ENCODE data around the gene WDR4.
"Not testable (repeated sequence)": the region's sequence is repeated elsewhere in the genome, so short reads cannot be mapped to it uniquely, and the experiment has no call there.

The WDR4 gene, protein sequence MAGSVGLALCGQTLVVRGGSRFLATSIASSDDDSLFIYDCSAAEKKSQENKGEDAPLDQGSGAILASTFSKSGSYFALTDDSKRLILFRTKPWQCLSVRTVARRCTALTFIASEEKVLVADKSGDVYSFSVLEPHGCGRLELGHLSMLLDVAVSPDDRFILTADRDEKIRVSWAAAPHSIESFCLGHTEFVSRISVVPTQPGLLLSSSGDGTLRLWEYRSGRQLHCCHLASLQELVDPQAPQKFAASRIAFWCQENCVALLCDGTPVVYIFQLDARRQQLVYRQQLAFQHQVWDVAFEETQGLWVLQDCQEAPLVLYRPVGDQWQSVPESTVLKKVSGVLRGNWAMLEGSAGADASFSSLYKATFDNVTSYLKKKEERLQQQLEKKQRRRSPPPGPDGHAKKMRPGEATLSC

DNA sequence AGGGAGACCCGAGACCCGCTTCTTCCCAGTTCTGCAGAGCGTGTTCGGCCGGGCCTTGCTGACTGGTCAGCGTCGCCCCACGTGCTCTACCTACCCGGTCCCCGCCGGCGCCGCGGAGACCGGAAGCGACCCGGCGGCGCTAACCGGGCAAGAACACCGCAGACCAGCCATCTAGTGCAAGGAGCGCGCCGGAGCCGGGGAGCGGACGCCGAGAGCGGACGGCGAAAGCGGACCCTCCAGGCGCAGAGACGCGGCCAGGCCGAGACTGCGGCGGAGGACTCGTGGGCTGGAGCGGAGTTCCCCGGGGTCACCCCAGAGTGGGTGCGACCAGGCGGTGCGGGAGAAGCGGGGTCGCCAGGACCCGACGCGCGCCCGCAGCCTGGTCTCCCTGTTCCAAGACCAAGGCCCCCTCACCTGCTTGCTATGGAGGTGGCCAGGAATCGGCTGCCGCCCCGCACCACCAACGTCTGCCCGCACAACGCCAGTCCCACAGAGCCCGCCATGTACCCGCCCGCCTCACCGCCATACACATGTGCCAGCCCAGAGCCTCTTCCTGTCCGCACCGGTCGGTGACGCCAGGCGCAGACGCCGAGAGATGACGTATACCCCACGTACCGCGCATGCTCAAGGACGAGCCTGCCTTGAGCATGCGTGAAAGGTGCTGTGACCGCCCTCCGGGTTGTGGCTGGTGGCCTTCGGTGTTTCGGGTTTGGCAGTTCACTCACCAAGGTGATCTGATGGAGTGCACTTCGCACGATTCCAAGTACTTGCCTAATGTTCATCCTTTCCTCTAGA is at the start of gene WDR4:
Gene WDR4 (minus strand): TSS at position 547 of the 795 bp plus-strand sequence. CDS start 44 bp downstream, at position 503.
- H3K27me3 ChIP-seq (ENCODE audit: control insufficient read depth, insufficient read depth, low read length) = no peaks in the 10 kb centered on the region
- peaks cover 5% of the 10 kb centered on the region for H3K4me1 ChIP-seq (ENCODE audit: control insufficient read depth, insufficient read depth, low read length)
- H3K4me3 ChIP-seq (ENCODE audit: low read length) = peak within 1 kb of the TSS; percentile 90
- peak within 1 kb of the TSS; percentile 75 for H3K27ac ChIP-seq (ENCODE audit: low read depth, low read length)
- H3K9ac ChIP-seq (ENCODE audit: low read length) = peak within 1 kb of the TSS; percentile 57
- H3K36me3 ChIP-seq (ENCODE audit: control insufficient read depth, insufficient read depth, low read length) = no peaks in the 10 kb centered on the region

- not testable (repeated sequence) for H3K27me3 ChIP-seq (ENCODE audit: control insufficient read depth, insufficient read depth, low read length); H3K4me1 ChIP-seq (ENCODE audit: control insufficient read depth, insufficient read depth, low read length); H3K9ac ChIP-seq (ENCODE audit: low read length); H3K4me3 ChIP-seq (ENCODE audit: low read length); H3K27ac ChIP-seq (ENCODE audit: low read depth, low read length); H3K36me3 ChIP-seq (ENCODE audit: control insufficient read depth, insufficient read depth, low read length)
Observed at GRCh38 chr21:42927474-42928200, 48.3 kb upstream of the WDR4 start.

- H3K27ac ChIP-seq (ENCODE audit: low read depth, low read length) = no peak within 1 kb of the TSS
- H3K27me3 ChIP-seq (ENCODE audit: control insufficient read depth, insufficient read depth, low read length) = no peaks in the 10 kb centered on the region
- no peak within 1 kb of the TSS for H3K9ac ChIP-seq (ENCODE audit: low read length)
- H3K4me1 ChIP-seq (ENCODE audit: control insufficient read depth, insufficient read depth, low read length) = peaks cover 2% of the 10 kb centered on the region
- H3K4me3 ChIP-seq (ENCODE audit: low read length) = no peak within 1 kb of the TSS
- H3K36me3 ChIP-seq (ENCODE audit: control insufficient read depth, insufficient read depth, low read length) = no peaks in the 10 kb centered on the region
Observed at GRCh38 chr21:42925114-42925926, 46.0 kb upstream of the WDR4 start, which contains the start of gene ERVH48-1. Gene ERVH48-1 (minus strand): TSS chr21:42925630. CDS start chr21:42919006, 6,624 bp downstream.

GRCh38 chr21:42924433-42924751 is 45.1 kb upstream of the WDR4 start:
- no peak overlapping the region for H3K27ac ChIP-seq (ENCODE audit: low read depth, low read length)
- H3K4me1 ChIP-seq (ENCODE audit: control insufficient read depth, insufficient read depth, low read length) = peaks cover 2% of the 10 kb centered on the region
- no peaks in the 10 kb centered on the region for H3K27me3 ChIP-seq (ENCODE audit: control insufficient read depth, insufficient read depth, low read length)
- peaks cover 3% of the 10 kb centered on the region for H3K36me3 ChIP-seq (ENCODE audit: control insufficient read depth, insufficient read depth, low read length)
- peak overlapping the region; percentile 16 for H3K4me3 ChIP-seq (ENCODE audit: low read length)
- H3K9ac ChIP-seq (ENCODE audit: low read length) = no peak overlapping the region

DNA sequence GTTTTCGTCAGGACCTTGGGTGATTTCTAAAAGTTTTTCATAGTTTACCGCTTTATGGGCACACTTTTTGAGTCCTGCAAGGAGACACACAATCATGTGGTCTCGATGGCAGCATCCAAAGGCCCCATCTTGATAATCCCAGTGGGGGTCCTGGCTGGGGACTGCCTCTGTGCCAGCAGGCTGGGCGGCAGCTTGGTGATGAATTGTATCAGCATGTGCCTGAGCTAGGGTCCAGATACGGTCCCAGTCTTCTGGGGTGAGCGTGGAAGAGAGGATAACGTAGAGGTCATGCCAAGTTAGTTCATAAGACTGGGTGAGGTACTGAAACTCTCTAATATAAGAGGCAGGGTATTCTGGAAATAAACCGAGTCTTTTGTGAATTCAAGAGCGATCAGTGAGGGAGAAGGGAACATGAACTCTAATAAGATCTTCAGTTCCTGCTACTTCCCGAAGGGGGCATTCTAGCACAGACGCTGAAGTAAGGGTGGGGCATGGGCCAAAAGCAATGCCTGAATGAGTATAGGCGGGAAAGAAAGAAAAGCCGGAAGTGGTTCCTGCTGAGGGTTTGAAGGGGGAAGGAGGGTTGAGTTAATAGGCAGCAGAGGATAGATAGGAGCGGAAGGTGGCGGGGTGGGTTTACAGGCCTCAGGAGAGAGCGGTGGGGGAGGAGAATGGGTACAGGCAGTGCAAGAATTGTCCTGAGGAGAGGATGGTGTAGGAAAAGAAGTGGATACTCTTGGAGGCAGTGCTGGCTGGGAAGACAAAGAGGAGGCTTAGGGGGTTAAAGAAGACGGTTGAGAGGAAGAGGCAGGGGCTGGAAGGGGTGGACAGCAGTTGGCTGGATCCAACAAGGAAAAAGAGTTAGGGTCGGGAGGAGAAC is 44.5 kb upstream of the WDR4 start:
- H3K9ac ChIP-seq (ENCODE audit: low read length) = no peak overlapping the region
- peaks cover 3% of the 10 kb centered on the region for H3K36me3 ChIP-seq (ENCODE audit: control insufficient read depth, insufficient read depth, low read length)
- H3K4me3 ChIP-seq (ENCODE audit: low read length) = peak overlapping the region; percentile 16
- no peaks in the 10 kb centered on the region for H3K27me3 ChIP-seq (ENCODE audit: control insufficient read depth, insufficient read depth, low read length)
- H3K27ac ChIP-seq (ENCODE audit: low read depth, low read length) = no peak overlapping the region
- H3K4me1 ChIP-seq (ENCODE audit: control insufficient read depth, insufficient read depth, low read length) = peaks cover 2% of the 10 kb centered on the region

- Histone ChIP-seq H3K4me3 (ENCODE audit: low read length) (no peak overlapping the region), H3K27ac (ENCODE audit: low read depth, low read length) (no peak overlapping the region), H3K9ac (ENCODE audit: low read length) (no peak overlapping the region), H3K36me3 (ENCODE audit: control insufficient read depth, insufficient read depth, low read length) (peaks cover 3% of the 10 kb centered on the region), H3K4me1 (ENCODE audit: control insufficient read depth, insufficient read depth, low read length) (peaks cover 2% of the 10 kb centered on the region), H3K27me3 (ENCODE audit: control insufficient read depth, insufficient read depth, low read length) (no peaks in the 10 kb centered on the region)
Observed at GRCh38 chr21:42922918-42923317, 43.6 kb upstream of the WDR4 start.

GRCh38 chr21:42921927-42922326 is 42.6 kb upstream of the WDR4 start:
- Histone ChIP-seq H3K27ac (ENCODE audit: low read depth, low read length) (no peak overlapping the region), H3K4me1 (ENCODE audit: control insufficient read depth, insufficient read depth, low read length) (peaks cover 2% of the 10 kb centered on the region), H3K4me3 (ENCODE audit: low read length) (no peak overlapping the region), H3K9ac (ENCODE audit: low read length) (no peak overlapping the region), H3K36me3 (ENCODE audit: control insufficient read depth, insufficient read depth, low read length) (peaks cover 3% of the 10 kb centered on the region), H3K27me3 (ENCODE audit: control insufficient read depth, insufficient read depth, low read length) (no peaks in the 10 kb centered on the region)

GRCh38 chr21:42918291-42918690 is 39.0 kb upstream of the WDR4 start:
- H3K9ac ChIP-seq (ENCODE audit: low read length) = no peak overlapping the region
- H3K4me1 ChIP-seq (ENCODE audit: control insufficient read depth, insufficient read depth, low read length) = no peaks in the 10 kb centered on the region
- no peak overlapping the region for H3K4me3 ChIP-seq (ENCODE audit: low read length)
- no peaks in the 10 kb centered on the region for H3K27me3 ChIP-seq (ENCODE audit: control insufficient read depth, insufficient read depth, low read length)
- H3K27ac ChIP-seq (ENCODE audit: low read depth, low read length) = no peak overlapping the region
- peaks cover 3% of the 10 kb centered on the region for H3K36me3 ChIP-seq (ENCODE audit: control insufficient read depth, insufficient read depth, low read length)

GRCh38 chr21:42913476-42913875 is 34.1 kb upstream of the WDR4 start:
- H3K36me3 ChIP-seq (ENCODE audit: control insufficient read depth, insufficient read depth, low read length) = peaks cover 2% of the 10 kb centered on the region
- H3K9ac ChIP-seq (ENCODE audit: low read length) = no peak overlapping the region
- no peak overlapping the region for H3K4me3 ChIP-seq (ENCODE audit: low read length)
- no peaks in the 10 kb centered on the region for H3K4me1 ChIP-seq (ENCODE audit: control insufficient read depth, insufficient read depth, low read length)
- H3K27ac ChIP-seq (ENCODE audit: low read depth, low read length) = no peak overlapping the region
- H3K27me3 ChIP-seq (ENCODE audit: control insufficient read depth, insufficient read depth, low read length) = no peaks in the 10 kb centered on the region

- H3K9ac ChIP-seq (ENCODE audit: low read length); H3K36me3 ChIP-seq (ENCODE audit: control insufficient read depth, insufficient read depth, low read length); H3K4me1 ChIP-seq (ENCODE audit: control insufficient read depth, insufficient read depth, low read length); H3K27me3 ChIP-seq (ENCODE audit: control insufficient read depth, insufficient read depth, low read length); H3K27ac ChIP-seq (ENCODE audit: low read depth, low read length); H3K4me3 ChIP-seq (ENCODE audit: low read length): not testable (repeated sequence)
Observed at GRCh38 chr21:42911920-42912319, 32.6 kb upstream of the WDR4 start.

DNA sequence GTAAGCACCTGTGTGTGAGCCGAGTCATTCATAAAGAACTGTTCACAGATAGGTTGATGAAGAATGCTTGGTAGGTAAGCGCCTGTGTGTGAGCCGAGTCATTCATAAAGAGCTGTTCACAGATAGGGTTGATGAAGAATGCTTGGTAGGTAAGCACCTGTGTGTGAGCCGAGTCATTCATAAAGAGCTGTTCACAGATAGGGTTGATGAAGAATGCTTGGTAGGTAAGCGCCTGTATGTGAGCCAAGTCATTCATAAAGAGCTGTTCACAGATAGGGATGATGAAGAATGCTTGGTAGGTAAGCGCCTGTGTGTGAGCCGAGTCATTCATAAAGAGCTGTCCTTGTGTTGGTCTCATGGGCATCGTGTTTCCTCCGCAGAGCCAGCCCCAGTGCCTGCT is 29.1 kb upstream of the WDR4 start:
- peaks cover 13% of the 10 kb centered on the region for H3K36me3 ChIP-seq (ENCODE audit: control insufficient read depth, insufficient read depth, low read length)
- not testable (repeated sequence) for H3K9ac ChIP-seq (ENCODE audit: low read length); H3K27me3 ChIP-seq (ENCODE audit: control insufficient read depth, insufficient read depth, low read length); H3K4me1 ChIP-seq (ENCODE audit: control insufficient read depth, insufficient read depth, low read length); H3K27ac ChIP-seq (ENCODE audit: low read depth, low read length); H3K4me3 ChIP-seq (ENCODE audit: low read length)
